Measurements from ENCODE around the gene AOX1.
A peak's percentile ranks its signal among the peaks of the same experiment; 100 is the strongest.
"Not testable (repeated sequence)": the region's sequence is repeated elsewhere in the genome, so short reads cannot be mapped to it uniquely, and the experiment has no call there.

The AOX1 gene

DNA sequence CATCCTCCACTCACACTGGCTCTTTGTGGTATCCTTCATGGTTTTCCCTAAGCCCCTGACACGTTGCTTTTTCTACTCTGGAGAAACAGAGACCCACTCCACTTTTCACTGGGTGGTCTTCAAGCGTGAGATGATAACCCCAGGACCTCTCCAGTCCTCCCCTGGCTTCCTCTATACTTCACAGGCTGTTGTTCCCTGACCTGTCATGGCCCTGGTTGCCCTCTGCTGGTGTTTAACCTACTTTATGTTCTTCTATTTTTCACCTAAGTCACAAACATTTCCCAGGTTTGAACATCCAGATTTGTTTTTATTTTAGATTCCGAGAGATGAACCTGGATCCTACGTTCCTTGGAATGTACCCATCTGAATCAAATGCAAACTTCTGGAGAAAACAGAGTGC, 84.5 kb downstream of the AOX1 start:
- DNase-seq: no peak

DNA sequence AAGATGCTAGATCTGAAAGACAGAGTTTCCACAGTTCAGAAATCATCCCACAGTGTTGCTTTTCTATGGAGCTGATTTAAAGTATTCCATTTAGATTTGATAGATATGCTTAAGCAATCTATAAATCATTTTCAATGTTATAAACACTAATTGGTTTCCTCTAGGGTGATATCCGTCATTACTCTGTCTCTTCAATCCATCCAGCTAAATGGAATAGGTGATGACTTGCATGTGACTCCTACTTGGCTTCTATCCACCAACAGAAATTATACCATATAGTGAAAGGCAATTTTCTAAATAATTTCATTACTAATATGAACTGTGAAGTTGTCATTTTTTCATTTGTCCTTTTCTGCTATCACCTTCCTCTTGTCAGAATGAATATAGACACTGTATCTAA, 84.9 kb downstream of the AOX1 start:
- DNase-seq: no peak

DNA sequence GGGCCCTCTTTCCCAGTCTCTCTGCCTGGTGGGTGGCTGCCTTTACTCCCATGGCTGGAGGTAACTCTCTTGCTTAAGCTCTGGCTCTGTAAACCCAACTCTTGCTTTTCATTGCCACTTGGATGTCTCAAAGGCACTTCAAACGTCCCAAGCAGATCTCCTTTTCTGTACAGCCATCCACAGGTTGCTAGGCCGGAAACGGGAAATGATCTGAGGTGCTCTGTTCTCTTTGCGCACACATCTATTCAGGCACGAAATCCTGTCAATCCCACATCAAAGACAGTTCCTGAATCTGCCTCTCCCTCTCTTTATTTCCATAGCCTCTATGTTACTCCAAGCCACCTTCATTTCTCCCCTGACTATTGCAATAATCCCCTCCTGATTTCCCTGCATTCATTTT, 87.4 kb downstream of the AOX1 start:
- DNase-seq: no peak

DNA sequence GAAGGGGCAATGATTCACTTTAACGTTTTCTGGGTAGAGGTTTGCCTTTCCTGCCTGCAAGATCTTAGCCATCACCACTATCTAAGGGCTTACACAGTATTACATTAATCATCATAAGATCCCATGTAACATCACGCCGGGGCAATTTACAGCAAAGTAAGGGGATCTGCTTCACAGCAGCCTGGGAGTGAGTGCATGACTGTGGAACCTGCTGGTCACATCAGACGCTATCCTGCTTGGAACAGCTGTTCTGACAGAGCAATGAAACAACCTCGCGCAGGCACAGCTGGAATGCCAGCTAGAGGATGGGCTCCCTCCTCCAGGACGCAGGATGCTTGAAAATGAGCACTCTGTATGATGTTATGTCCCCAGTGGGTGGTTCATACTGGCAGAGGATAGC, 89.0 kb downstream of the AOX1 start:
- no peak for DNase-seq

DNA sequence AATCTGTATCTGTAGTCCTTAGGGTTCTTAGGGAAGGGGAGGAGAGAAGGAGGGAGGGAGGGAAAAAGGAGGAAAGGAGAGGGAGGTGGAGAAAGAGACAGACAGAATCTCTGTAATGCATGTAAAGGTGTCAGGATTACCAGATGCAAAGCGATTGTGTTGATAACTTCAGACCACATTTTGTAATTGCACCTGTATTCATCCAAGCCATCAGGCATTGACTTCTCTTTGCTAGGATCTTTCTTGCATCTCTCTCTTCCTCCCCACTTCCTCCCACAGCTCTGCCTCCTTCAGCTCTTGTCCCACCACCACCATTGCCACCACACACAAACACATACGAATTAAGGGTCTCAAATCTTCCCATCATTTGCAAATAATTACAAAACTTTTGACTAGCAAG, 91.4 kb downstream of the AOX1 start:
- no peak for DNase-seq

DNA sequence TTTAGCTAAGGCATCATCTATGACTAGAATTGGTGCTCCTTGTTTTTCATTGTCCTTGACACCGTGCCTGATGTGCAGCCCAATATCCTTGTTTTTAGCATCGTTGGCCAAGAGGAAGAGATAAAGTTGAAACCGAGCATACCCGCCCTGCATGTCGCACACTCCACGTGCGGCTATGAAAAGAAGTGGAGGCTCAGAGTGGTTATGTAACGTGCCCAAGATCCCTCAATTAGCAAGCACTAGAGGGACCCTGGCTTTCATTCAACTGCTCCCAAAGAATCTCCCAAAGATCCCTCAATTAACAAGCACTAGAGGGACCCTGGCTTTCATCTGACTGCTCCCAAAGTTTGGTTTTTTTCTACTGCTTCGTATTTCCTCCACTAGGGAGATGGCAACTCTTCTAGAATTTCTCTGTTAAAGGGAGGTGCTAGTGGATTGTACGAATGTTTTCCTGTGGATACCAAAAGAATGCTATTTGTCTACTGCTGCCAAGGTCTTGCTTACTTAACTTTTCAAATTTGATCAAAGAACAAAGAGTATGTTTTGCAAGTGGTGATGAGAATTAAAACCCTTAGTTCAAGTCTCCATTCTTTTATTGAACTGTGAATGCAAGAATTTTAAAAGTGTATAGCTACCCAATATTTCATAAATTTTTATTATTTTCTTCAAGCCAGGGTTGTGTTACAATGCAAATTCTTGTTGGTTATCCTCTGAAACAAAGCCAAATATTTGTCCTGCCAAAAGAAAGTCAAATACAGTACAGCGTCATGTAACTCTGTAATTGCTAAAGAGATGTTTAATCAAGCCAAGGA, 92.1 kb downstream of the AOX1 start:
- DNase-seq: no peak

DNA sequence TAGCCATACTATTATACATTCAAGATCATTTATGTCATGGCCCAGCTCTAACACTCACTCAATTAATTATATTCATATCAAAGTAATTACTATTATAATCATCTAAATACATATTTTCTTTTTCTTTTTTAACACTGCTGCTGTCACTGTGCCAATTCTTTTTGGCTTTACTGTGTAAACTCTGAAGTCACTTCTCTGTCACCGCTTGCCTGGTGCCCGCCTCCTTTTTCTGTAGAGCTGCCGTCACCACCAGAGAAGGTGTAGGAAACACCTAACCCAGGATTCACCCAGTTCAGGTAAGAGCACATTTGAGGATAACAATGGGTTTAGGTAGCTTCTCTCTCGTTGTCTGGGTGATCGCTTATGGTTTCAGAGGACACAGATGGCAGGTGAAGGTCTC, 93.3 kb downstream of the AOX1 start:
- DNase-seq: no peak

DNA sequence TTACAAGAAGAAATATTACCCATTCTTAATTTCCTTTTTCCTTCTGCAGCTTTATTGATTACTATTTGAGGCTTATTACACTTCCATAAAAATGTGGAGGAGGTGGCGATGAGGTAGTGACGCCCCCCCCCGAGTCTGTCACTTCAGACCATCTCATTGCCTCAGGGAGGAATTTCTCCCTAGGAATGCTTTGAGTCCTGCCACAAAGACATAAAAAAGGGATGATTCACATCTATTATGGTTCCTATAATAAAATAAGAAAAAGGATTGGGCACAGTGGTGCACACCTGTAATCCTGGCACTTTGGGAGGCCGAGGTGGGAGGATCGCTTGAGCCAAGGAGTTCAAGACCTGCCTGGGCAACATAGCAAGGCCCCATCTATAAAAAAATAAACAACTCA, 93.7 kb downstream of the AOX1 start:
- DNase-seq: peak; percentile 28

DNA sequence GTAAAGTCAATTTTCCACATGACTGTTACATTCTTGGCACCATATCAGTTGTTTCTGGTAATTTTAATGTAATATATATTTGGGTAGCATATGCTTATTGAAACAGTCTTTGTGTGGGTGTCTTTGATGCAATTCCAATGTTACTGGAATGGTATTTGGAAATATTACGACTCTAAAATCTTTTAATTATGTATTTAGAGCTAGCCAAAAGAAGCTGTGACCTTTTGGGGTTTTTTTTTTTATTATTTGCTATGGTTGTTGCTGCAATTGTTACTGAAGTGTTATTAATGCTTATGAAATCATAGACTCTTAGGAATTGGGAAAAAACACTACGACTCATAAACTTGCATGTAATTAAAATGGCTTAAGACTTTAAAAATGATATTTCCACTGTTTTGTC, 95.9 kb downstream of the AOX1 start:
- DNase-seq: no peak

DNA sequence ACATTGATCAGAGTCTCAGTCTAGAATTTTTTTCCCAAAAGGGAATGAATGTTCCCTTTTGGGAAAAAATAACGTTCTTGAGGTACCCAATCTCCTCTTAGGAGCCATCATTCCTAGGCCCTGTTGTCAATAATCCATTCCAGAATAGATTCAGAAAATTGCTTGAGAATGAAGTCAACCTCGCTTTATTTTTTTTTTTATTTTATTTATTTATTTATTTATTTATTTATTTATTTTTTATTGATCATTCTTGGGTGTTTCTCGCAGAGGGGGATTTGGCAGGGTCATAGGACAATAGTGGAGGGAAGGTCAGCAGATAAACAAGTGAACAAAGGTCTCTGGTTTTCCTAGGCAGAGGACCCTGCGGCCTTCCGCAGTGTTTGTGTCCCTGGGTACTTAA, 96.6 kb downstream of the AOX1 start:
- not testable (repeated sequence) for DNase-seq

DNA sequence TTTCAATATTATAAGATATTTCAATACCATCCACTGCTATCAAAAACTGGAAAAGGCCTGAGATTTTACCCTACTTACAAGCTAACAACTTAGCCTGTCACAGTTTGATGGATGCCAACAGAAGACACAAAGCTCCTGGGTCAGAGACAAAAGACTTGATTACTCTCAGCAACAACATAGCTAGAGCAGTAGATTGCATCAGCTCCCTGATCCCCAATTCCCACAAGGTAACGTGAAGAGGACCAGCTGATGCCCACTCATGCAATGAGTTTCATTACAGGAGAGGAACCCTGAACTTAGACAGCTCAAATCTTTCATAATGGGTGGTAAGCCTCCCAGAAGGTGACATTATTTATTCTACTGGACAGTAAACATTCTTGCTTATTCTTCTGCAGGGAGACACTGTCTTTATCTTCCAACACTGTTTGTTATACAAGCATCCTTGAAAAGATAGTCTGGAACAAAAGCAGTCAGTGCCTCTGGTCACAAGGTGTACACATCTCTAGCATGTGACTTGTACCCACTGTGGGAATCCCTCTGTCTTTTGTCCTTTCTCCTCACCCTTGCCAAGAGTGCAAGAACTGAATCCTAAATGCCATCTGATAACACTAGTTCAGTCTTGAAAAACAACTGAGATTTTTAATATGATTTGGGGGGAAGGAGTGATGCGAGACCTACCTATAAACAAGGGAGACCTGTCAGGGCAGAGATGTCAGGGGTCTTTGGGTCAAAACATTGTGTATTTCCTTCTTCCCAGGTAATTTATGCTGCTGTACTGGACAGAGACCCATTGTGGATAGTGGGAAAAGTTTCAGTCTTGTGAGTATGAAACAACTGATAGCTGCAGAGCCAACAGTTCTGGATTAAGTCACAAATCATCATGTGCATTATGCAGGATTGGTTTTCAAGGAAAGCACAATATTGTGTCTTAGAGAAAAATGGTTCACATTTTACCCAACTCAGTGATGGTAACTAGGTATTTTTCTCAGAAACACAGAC, 102.4 kb downstream of the AOX1 start:
- DNase-seq: no peak

DNA sequence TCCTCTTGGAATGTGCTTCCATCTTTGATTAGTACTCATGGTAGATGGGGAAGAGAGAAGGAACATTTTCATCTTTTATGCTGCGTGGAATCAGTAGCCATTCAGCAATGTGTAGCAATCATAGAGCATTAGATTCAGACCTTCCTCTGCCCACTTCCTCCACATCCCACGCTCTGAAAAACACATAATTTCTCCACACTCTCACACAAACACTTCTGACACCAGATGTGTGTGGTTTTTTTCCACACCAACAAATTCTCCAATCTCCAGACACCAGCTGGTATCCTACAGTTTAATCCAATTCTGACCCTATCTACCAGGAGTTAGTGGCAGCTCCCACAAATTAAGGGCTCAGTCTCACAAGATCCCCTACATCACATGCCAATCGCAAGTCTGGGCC, 103.3 kb downstream of the AOX1 start:
- no peak for DNase-seq

DNA sequence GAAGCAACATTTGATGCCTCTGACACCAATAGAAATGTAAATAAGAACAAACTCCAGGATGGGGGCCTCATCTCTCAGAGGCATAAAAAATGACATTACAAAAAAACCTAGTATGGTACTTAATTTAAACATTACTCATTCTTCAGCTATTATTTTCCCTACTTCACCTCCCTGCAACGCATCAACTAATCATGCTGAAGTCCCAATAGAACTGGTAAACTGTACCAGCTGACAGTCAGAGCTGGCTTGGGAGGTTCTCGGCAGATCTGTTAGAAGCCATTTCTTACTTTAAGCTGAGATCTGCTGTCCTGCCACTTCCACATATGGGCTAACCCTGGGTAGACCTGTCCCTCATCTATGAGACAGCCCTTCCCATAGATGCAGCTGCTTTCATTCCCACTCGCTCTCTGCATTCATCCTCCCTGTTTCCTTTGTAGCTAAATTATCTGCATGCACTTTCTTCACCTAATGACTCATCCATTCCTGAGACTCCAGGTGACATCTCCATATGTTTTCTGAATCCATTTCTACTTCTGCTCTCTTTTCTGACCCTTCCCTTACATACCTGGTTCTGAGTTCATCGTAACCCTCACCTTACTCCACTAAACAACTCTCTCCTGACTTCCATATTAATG, 108.1 kb downstream of the AOX1 start:
- no peak for DNase-seq

DNA sequence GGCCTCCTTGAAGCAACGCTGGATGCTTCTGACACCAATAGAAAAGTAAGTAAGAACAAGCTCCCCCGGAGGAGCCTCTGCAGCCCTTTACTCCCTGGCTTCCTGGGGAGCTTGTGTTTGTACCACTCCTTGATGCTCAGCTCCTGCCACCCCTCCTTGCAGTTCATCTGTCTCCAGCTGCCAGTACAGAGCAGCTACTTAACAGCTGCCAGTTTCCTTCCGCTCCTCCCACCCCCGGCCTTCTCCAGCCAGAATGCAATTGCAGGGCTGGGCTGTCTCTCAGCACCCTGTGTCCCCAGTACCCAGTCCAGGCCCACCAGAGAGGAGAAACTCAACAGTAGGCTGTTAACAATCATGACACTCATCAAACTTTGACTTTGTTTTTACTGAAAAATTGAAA, 109.4 kb downstream of the AOX1 start:
- DNase-seq: no peak

DNA sequence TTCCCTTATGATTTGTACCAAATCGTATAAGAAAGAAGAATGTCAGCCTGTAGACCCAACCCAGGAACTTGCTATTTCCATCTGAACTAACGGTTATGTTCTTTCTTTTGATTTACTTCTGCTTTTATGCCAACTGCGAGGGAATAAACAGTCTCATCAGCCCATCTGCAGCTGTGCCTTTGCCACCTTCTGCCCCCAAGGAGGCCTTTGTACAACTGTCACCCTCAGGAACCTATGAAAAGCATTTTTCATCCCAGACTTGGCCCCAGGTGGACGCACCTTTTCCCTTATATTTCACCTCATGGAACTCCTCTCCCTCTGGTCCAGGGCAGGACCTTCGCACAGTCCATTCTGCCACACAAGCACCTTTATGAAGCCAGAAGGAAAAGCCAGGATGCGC, 109.8 kb downstream of the AOX1 start:
- no peak for DNase-seq

DNA sequence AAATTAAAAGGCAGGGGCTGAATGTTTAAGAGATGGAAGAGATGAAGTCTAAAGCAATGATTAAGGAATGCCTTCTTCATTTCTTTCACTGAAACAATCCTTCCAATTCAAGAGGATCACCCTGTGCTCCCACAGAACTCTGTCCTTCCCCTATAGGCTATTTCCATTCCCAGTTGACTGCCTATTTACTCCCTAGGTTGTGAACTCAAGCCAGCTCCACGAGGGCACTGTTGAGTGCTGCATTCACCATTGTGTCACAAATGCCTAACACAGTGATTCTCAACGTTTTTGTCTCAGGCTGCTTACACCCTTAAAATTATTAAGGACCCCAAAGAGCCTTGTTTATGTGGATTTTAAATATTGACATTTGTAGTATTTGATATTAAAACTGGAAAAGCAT, 112.4 kb downstream of the AOX1 start:
- no peak for DNase-seq

DNA sequence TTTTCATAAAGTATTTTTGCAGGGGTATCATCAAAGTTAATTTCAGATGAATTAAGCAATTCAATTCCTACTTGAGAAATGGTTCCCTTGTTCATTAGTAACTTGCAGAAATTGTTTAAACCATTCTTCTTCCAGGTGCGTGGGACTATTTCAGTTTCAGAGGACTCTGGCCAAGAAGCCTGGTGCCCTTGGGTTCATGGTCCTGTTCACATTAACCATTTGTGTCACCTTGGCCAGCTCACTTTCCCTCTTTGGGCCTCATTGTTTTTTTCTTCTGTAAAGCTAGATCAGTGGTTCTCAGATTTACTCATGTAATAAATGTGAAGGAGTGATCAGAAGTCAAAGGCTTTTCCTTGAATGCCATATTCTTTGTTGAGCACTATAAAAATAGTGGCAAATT, 113.5 kb downstream of the AOX1 start:
- DNase-seq: no peak

DNA sequence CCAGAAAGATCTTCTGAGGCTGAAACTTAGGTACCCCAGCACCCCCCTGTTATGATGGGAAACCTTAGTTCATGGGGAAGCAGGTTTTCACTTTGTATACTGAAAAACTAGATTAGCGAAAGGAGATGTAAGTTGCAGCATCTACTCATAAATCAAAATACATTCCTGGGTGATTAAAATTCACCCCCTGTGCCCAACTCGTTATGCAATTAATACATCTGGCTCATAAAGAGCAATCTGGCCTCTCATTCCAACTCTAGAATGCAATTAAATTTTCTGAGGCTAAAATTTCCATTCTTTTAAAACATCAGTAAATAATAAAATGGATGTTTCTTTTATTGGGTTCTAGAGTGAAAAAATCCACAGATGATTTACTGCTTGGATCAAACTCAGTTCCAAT, 115.0 kb downstream of the AOX1 start:
- no peak for DNase-seq

DNA sequence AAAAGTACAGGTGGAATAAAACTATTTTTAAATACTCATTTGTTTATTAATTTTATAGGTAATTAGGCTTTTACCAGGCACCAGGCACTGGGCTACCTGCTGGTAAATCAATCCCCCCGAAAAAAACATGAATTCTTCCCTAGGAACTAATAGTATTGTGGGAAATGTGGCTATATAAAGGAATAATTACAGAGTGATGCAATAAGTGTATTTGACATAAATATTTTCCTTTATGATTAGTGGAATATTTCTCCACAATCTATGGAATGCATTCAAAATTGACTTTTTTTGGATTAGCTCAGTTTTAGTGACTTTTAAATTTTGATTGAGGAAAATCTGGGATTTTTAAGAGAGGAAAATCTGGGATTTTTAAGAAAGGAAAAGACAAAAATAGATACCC, 116.2 kb downstream of the AOX1 start:
- no peak for DNase-seq

DNA sequence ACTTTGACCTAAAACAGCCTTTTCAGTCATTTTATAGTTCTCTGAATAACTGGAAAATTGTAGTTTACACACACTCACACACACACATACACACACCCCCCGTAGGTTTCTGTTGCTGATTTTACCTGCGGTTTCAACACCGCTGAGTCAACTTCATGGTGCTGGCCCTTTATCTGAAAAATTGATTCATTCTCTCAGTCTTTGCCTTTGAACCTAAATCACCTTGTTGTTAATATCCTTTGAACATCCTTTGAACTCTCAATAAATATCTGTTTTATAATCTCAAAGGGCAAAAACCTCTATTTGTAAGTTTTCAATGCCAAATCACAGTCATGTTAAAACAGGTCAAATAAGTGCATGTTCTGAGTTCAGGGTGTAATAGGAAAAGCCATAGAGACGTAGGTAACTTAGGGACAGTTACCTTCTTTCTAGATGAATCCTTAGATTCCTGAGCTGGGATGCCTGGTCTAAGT, 116.9 kb downstream of the AOX1 start:
- no peak for DNase-seq

DNA sequence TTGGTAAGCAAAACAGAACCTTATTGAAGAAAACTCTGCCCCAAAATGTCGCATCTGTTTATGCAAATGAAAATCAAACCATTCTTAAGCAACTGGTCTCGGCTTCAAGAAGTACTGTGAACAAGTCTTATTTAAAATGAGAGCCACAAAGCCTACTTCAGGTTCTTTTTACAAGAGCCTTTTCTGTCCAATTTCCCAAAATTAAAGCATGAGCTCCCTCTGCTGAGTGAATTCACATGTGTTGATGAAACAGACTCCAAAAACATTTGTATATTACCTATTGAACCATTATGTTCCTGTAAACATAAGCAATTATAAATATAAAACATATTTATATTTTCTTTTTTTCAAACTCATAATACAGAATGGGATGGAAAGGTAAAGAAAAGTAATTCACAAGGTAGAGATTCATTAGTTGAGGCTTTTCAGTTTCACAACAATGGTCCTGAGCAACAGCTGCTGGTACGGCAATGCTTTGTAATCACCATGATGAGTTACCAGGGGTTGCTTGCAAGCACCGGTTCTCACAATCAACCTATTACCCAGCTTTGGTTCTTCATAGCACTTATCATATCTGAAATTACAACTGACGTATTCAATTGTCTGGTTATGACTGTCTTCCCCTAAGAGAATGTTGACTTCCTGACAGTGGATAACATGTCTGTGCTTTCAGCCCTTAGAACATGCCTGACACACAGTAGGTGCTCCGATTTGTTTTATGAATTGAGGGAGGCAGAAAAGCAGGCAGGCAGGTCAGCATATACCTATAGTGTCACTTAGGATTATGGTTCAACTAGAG, 117.5 kb downstream of the AOX1 start:
- peak; percentile 72 for DNase-seq

DNA sequence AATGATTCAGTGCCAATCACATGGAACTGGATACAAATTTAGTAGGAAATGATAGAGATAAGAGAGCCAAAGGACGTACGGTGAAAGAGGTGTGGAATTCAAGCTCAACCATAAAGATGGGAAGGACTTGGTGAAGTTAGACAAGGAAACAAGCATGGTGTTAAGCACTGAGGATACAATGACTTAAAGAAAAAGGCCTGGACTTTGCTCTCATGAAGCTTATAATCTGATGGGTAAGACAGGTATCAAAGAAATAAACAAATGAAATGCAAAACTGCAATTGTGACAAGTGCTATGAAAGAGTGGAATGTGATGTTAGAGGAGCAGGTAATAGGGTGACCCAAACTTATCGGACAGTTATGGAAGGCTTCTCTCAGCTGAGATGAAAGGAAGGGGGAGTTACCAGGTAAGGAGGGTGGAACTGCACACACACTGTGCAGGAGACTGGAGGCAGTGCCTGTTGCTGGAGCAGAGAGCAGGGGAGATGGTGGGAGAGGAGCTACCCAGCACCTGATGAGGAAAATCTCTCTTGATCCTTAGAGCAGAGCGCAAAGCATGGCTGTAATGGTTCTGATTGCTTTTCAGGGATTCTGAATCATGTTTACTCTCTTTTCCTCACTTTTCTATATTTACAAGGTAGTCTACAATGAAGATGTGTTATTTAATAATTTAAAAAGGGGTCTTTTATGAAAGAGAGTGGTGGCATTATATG, 118.3 kb downstream of the AOX1 start:
- no peak for DNase-seq
